GM21723 (cell line): ENCODE data around the gene F11R.
"Not testable (repeated sequence)": the region's sequence is repeated elsewhere in the genome, so short reads cannot be mapped to it uniquely, and the experiment has no call there.

Source experiments
- ATAC-seq: cut with Tn5 transposase; IDR thresholded peaks from one replicate; pipeline ENCODE4 v1.9.1; 2021; ENCODE audit warnings: mild to moderate bottlenecking, moderate library complexity; ENCODE audit not compliant: unreplicated experiment

The F11R gene

GRCh38 chr1:161044908-161045735 is 24.2 kb upstream of the F11R start:
- peak; percentile 34 for ATAC-seq

GRCh38 chr1:161044535-161044907 is 23.6 kb upstream of the F11R start:
- ATAC-seq, result no peak

GRCh38 chr1:161039546-161039945 is 18.6 kb upstream of the F11R start:
- ATAC-seq, result no peak

GRCh38 chr1:161039154-161039545 is 18.2 kb upstream of the F11R start:
- no peak for ATAC-seq

GRCh38 chr1:161038523-161039153 is 17.7 kb upstream of the F11R start, which contains the start of gene TSTD1:
TSS of gene TSTD1 (minus strand) at chr1:161038964. CDS start at chr1:161038889, 75 bp downstream.
- peak; percentile 82 for ATAC-seq

- no peak for ATAC-seq
These were observed 16.9 kb upstream of the F11R start for GRCh38 chr1:161037661-161038522.

- no peak for ATAC-seq
These were observed 12.8 kb upstream of the F11R start for GRCh38 chr1:161033751-161034150.

- ATAC-seq, result no peak
These were observed 11.5 kb upstream of the F11R start for GRCh38 chr1:161032409-161032808.

- no peak for ATAC-seq
These were observed 10.9 kb upstream of the F11R start for GRCh38 chr1:161031874-161032273.

- ATAC-seq, result not testable (repeated sequence)
These were observed 8.5 kb upstream of the F11R start for GRCh38 chr1:161029466-161029865.

- not testable (repeated sequence) for ATAC-seq
These were observed 6.0 kb upstream of the F11R start for GRCh38 chr1:161026954-161027353.

- not testable (repeated sequence) for ATAC-seq
These were observed 1.5 kb upstream of the F11R start for GRCh38 chr1:161022432-161022831.

GRCh38 chr1:161021970-161022353 is 1.0 kb upstream of the F11R start:
- no peak for ATAC-seq

GRCh38 chr1:161021165-161021969 is 415 bp upstream of the F11R start:
- peak; percentile 87 for ATAC-seq

- peak; percentile 15 for ATAC-seq
These were observed 1.0 kb downstream of the F11R start for GRCh38 chr1:161019751-161020495.

- not testable (repeated sequence) for ATAC-seq
These were observed 1.8 kb downstream of the F11R start for GRCh38 chr1:161019111-161019660.

- ATAC-seq, result no peak
These were observed 2.4 kb downstream of the F11R start for GRCh38 chr1:161018631-161018930.

- no peak for ATAC-seq
These were observed 3.0 kb downstream of the F11R start for GRCh38 chr1:161017756-161018630.

GRCh38 chr1:161017181-161017580 is 3.8 kb downstream of the F11R start:
- ATAC-seq, result not testable (repeated sequence)
